PFSK-1 (cell line): ENCODE results near the gene KRT4.

Source experiments
- POLR2AphosphoS5 ChIP-seq: IDR thresholded peaks from 2 replicates; pipeline ENCODE4 v1.6.1; 2012; ENCODE audit warnings: low read depth, mild to moderate bottlenecking, control low read depth, low read length, moderate library complexity
- REST ChIP-seq, 2 experiments: IDR thresholded peaks; 2 replicates each; pipeline versions ENCODE4 v1.6.1 to v1.8.0; 2011 to 2012; ENCODE audit warnings: low read depth in 2 of 2, low read length in 2 of 2, control low read depth in 1 of 2, inconsistent platforms in 1 of 2, mild to moderate bottlenecking in 1 of 2, moderate library complexity in 1 of 2; ENCODE audit not compliant: insufficient read depth in 1 of 2
- SIN3A ChIP-seq: IDR thresholded peaks from 2 replicates; pipeline ENCODE4 v1.6.1; 2012; ENCODE audit warnings: mild to moderate bottlenecking, low read length, moderate library complexity, borderline replicate concordance; ENCODE audit not compliant: insufficient read depth
- TAF1 ChIP-seq: IDR thresholded peaks from 2 replicates; pipeline ENCODE4 v1.6.1; 2012; ENCODE audit warnings: low read length, control low read depth, borderline replicate concordance; ENCODE audit not compliant: insufficient read depth

GRCh38 chr12:52769354-52769753 is 44.6 kb downstream of the KRT4 start:
- no peak for TF ChIP-seq REST (IDR thresholded peaks at IDR 0.05; ENCODE audit: insufficient read depth in 1 of 2, low read depth in 2 of 2, low read length in 2 of 2)
- TF ChIP-seq TAF1 = no peak
- TF ChIP-seq POLR2AphosphoS5 = no peak
- TF ChIP-seq SIN3A = no peak
